ENCODE results near the gene C5.

C5 gene

GRCh38 chr9:121071756-121072421, 21.8 kb upstream of the C5 start:
- H3K4me1 ChIP-seq (ENCODE audit: insufficient read depth, low read length), result no peaks in the 10 kb centered on the region
- H3K9me3 ChIP-seq (ENCODE audit: insufficient read depth, low read depth, low read length), result 0 out of 2 replicates have a peak, but pooled peaks cover 5% of the 10 kb centered on the region
- H3K27me3 ChIP-seq (ENCODE audit: insufficient read depth, low read length), result peaks cover 80% of the 10 kb centered on the region
- WGBS, result 31% methylated on average over 15 of the region's 16 CpGs
- H3K36me3 ChIP-seq (ENCODE audit: insufficient read depth, low read length), result no peaks in the 10 kb centered on the region
- H3K27ac ChIP-seq (ENCODE audit: low read depth, low read length), result no peak overlapping the region
- H3K4me3 ChIP-seq (ENCODE audit: low read length), result no peak overlapping the region
- H3K9ac ChIP-seq (ENCODE audit: low read depth, low read length), result no peak overlapping the region

- no peaks in the 10 kb centered on the region for H3K36me3 ChIP-seq (ENCODE audit: insufficient read depth, low read length)
- H3K9me3 ChIP-seq (ENCODE audit: insufficient read depth, low read depth, low read length), result 0 out of 2 replicates have a peak, but pooled peaks cover 5% of the 10 kb centered on the region
- no peaks in the 10 kb centered on the region for H3K4me1 ChIP-seq (ENCODE audit: insufficient read depth, low read length)
- 91% methylated on average over 2 of the region's 2 CpGs for WGBS
- no peak overlapping the region for H3K27ac ChIP-seq (ENCODE audit: low read depth, low read length)
- H3K4me3 ChIP-seq (ENCODE audit: low read length), result no peak overlapping the region
- H3K27me3 ChIP-seq (ENCODE audit: insufficient read depth, low read length), result peaks cover 75% of the 10 kb centered on the region
- no peak overlapping the region for H3K9ac ChIP-seq (ENCODE audit: low read depth, low read length)
Observed at GRCh38 chr9:121071370-121071755, 21.3 kb upstream of the C5 start.

- Histone ChIP-seq H3K4me3 (ENCODE audit: low read length) (no peak overlapping the region), H3K4me1 (ENCODE audit: insufficient read depth, low read length) (no peaks in the 10 kb centered on the region), H3K27ac (ENCODE audit: low read depth, low read length) (no peak overlapping the region), H3K9me3 (ENCODE audit: insufficient read depth, low read depth, low read length) (0 out of 2 replicates have a peak, but pooled peaks cover 5% of the 10 kb centered on the region), H3K9ac (ENCODE audit: low read depth, low read length) (no peak overlapping the region), H3K36me3 (ENCODE audit: insufficient read depth, low read length) (no peaks in the 10 kb centered on the region), H3K27me3 (ENCODE audit: insufficient read depth, low read length) (peaks cover 64% of the 10 kb centered on the region)
- WGBS, result 100% methylated on average over 1 of the region's 1 CpG
Observed at GRCh38 chr9:121069396-121069795, 19.3 kb upstream of the C5 start.

- peaks cover 51% of the 10 kb centered on the region for H3K27me3 ChIP-seq (ENCODE audit: insufficient read depth, low read length)
- no peak overlapping the region for H3K4me3 ChIP-seq (ENCODE audit: low read length)
- no peaks in the 10 kb centered on the region for H3K4me1 ChIP-seq (ENCODE audit: insufficient read depth, low read length)
- no peak overlapping the region for H3K9ac ChIP-seq (ENCODE audit: low read depth, low read length)
- 0 out of 2 replicates have a peak, but pooled peaks cover 5% of the 10 kb centered on the region for H3K9me3 ChIP-seq (ENCODE audit: insufficient read depth, low read depth, low read length)
- no peak overlapping the region for H3K27ac ChIP-seq (ENCODE audit: low read depth, low read length)
- H3K36me3 ChIP-seq (ENCODE audit: insufficient read depth, low read length), result no peaks in the 10 kb centered on the region
- WGBS, result 63% methylated on average over 2 of the region's 2 CpGs
Observed at GRCh38 chr9:121067640-121068039, 17.6 kb upstream of the C5 start.

- no peak overlapping the region for H3K27ac ChIP-seq (ENCODE audit: low read depth, low read length)
- no peak overlapping the region for H3K9ac ChIP-seq (ENCODE audit: low read depth, low read length)
- H3K36me3 ChIP-seq (ENCODE audit: insufficient read depth, low read length), result no peaks in the 10 kb centered on the region
- peaks cover 49% of the 10 kb centered on the region for H3K27me3 ChIP-seq (ENCODE audit: insufficient read depth, low read length)
- 98% methylated on average over 1 of the region's 1 CpG for WGBS
- H3K9me3 ChIP-seq (ENCODE audit: insufficient read depth, low read depth, low read length), result 0 out of 2 replicates have a peak, but pooled peaks cover 5% of the 10 kb centered on the region
- no peak overlapping the region for H3K4me3 ChIP-seq (ENCODE audit: low read length)
- no peaks in the 10 kb centered on the region for H3K4me1 ChIP-seq (ENCODE audit: insufficient read depth, low read length)
Observed at GRCh38 chr9:121066850-121067249, 16.8 kb upstream of the C5 start.

- 27% methylated on average over 5 of the region's 6 CpGs for WGBS
- Histone ChIP-seq H3K27me3 (ENCODE audit: insufficient read depth, low read length) (peaks cover 10% of the 10 kb centered on the region), H3K27ac (ENCODE audit: low read depth, low read length) (no peak overlapping the region), H3K36me3 (ENCODE audit: insufficient read depth, low read length) (no peaks in the 10 kb centered on the region), H3K4me3 (ENCODE audit: low read length) (no peak overlapping the region), H3K9ac (ENCODE audit: low read depth, low read length) (no peak overlapping the region), H3K9me3 (ENCODE audit: insufficient read depth, low read depth, low read length) (no peaks in the 10 kb centered on the region), H3K4me1 (ENCODE audit: insufficient read depth, low read length) (no peaks in the 10 kb centered on the region; the same call in 1 of the 2 replicates)
Observed at GRCh38 chr9:121059998-121060636, 10.0 kb upstream of the C5 start.

GRCh38 chr9:121059513-121059912, 9.4 kb upstream of the C5 start:
- Histone ChIP-seq H3K9ac (ENCODE audit: low read depth, low read length) (no peak overlapping the region), H3K9me3 (ENCODE audit: insufficient read depth, low read depth, low read length) (no peaks in the 10 kb centered on the region), H3K27me3 (ENCODE audit: insufficient read depth, low read length) (peaks cover 10% of the 10 kb centered on the region), H3K27ac (ENCODE audit: low read depth, low read length) (no peak overlapping the region), H3K4me3 (ENCODE audit: low read length) (no peak overlapping the region), H3K36me3 (ENCODE audit: insufficient read depth, low read length) (no peaks in the 10 kb centered on the region), H3K4me1 (ENCODE audit: insufficient read depth, low read length) (no peaks in the 10 kb centered on the region; the same call in 1 of the 2 replicates)
- WGBS, result 96% methylated on average over 6 of the region's 6 CpGs

GRCh38 chr9:121057821-121058220, 7.7 kb upstream of the C5 start:
- Histone ChIP-seq H3K4me1 (ENCODE audit: insufficient read depth, low read length) (peaks cover 5% of the 10 kb centered on the region), H3K27ac (ENCODE audit: low read depth, low read length) (no peak overlapping the region), H3K4me3 (ENCODE audit: low read length) (no peak overlapping the region), H3K9ac (ENCODE audit: low read depth, low read length) (no peak overlapping the region), H3K27me3 (ENCODE audit: insufficient read depth, low read length) (peaks cover 7% of the 10 kb centered on the region), H3K36me3 (ENCODE audit: insufficient read depth, low read length) (no peaks in the 10 kb centered on the region), H3K9me3 (ENCODE audit: insufficient read depth, low read depth, low read length) (no peaks in the 10 kb centered on the region)
- WGBS, result 83% methylated on average over 5 of the region's 5 CpGs

GRCh38 chr9:121055642-121056143, 5.6 kb upstream of the C5 start:
- Histone ChIP-seq H3K9me3 (ENCODE audit: insufficient read depth, low read depth, low read length) (no peaks in the 10 kb centered on the region), H3K4me1 (ENCODE audit: insufficient read depth, low read length) (peaks cover 5% of the 10 kb centered on the region), H3K27me3 (ENCODE audit: insufficient read depth, low read length) (no peaks in the 10 kb centered on the region), H3K36me3 (ENCODE audit: insufficient read depth, low read length) (no peaks in the 10 kb centered on the region), H3K4me3 (ENCODE audit: low read length) (no peak overlapping the region), H3K9ac (ENCODE audit: low read depth, low read length) (no peak overlapping the region), H3K27ac (ENCODE audit: low read depth, low read length) (no peak overlapping the region)
- WGBS, result 85% methylated on average over 2 of the region's 2 CpGs

- Histone ChIP-seq H3K9ac (ENCODE audit: low read depth, low read length) (no peak overlapping the region), H3K36me3 (ENCODE audit: insufficient read depth, low read length) (no peaks in the 10 kb centered on the region), H3K27ac (ENCODE audit: low read depth, low read length) (no peak overlapping the region), H3K4me1 (ENCODE audit: insufficient read depth, low read length) (peaks cover 5% of the 10 kb centered on the region; the same call in 1 of the 2 replicates), H3K4me3 (ENCODE audit: low read length) (no peak overlapping the region), H3K9me3 (ENCODE audit: insufficient read depth, low read depth, low read length) (no peaks in the 10 kb centered on the region), H3K27me3 (ENCODE audit: insufficient read depth, low read length) (no peaks in the 10 kb centered on the region)
- WGBS, result 65% methylated on average over 3 of the region's 4 CpGs
Observed at GRCh38 chr9:121053544-121053943, 3.5 kb upstream of the C5 start.

GRCh38 chr9:121048618-121049017, 1.5 kb downstream of the C5 start:
- H3K27ac ChIP-seq (ENCODE audit: low read depth, low read length), result no peak overlapping the region
- no peaks in the 10 kb centered on the region for H3K9me3 ChIP-seq (ENCODE audit: insufficient read depth, low read depth, low read length)
- H3K4me1 ChIP-seq (ENCODE audit: insufficient read depth, low read length), result peaks cover 5% of the 10 kb centered on the region; the same call in 1 of the 2 replicates
- no peaks in the 10 kb centered on the region for H3K36me3 ChIP-seq (ENCODE audit: insufficient read depth, low read length)
- no peak overlapping the region for H3K9ac ChIP-seq (ENCODE audit: low read depth, low read length)
- no peaks in the 10 kb centered on the region for H3K27me3 ChIP-seq (ENCODE audit: insufficient read depth, low read length)
- H3K4me3 ChIP-seq (ENCODE audit: low read length), result no peak overlapping the region

All from HUES64 (cell line).